Activated naive CD4-positive, alpha-beta T cell treated with anti-CD3 and anti-CD28 coated beads, Interleukin-2, amount 50 U/mL, for 24 hours (primary cell): Measurements from ENCODE around the gene CCDC201.

Experiments used
- H3K27ac Mint-ChIP-seq: one replicate; pipeline ENCODE4 v1.8.0; 2021; ENCODE audit warnings: mild to moderate bottlenecking, mixed read lengths
- H3K27me3 Mint-ChIP-seq: one replicate; pipeline ENCODE4 v1.8.0; 2021; ENCODE audit warnings: mixed read lengths
- H3K36me3 Mint-ChIP-seq: one replicate; pipeline ENCODE4 v1.8.0; 2021; ENCODE audit warnings: mixed read lengths
- H3K4me1 Mint-ChIP-seq: one replicate; pipeline ENCODE4 v1.8.0; 2021; ENCODE audit warnings: mixed read lengths
- H3K4me3 Mint-ChIP-seq: one replicate; pipeline ENCODE4 v1.8.0; 2021; ENCODE audit warnings: mild to moderate bottlenecking, mixed read lengths
- H3K9me3 Mint-ChIP-seq: one replicate; pipeline ENCODE4 v1.8.0; 2021; ENCODE audit warnings: mixed read lengths

The CCDC201 gene, protein sequence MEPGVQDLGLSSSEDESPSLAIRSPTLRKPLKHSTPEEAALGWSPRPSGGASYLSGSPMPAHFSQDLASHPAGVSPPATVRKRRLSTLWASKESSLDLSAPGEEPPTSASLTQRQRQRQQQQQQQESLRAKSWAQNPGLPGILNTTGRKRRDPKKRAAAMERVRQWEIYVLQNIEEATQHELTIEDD

DNA sequence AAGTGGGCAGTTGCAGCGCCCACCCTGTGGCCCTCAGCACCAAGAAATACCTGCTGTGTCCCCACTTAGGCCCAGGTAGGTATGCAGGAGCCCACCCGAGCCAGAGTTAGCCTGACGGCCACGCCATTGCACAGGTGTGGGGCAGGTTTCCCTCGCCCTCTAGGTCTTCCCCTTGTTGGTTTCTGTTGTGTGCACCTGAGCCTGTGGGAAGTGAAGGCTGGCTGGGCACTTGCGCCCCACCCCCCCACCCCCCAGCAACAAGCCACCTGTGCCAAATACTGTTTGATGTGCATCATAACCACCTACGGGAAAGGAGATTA, at the start of gene CCDC201:
Gene CCDC201 (minus strand): TSS at position 48 of the 320 bp plus-strand sequence. CDS start 75 bp downstream, outside the sequence.
- Mint-ChIP-seq H3K36me3 (no peaks in the 10 kb centered on the region), H3K4me3 (no peak within 1 kb of the TSS), H3K9me3 (no peaks in the 10 kb centered on the region), H3K27ac (no peak within 1 kb of the TSS), H3K4me1 (no peaks in the 10 kb centered on the region), H3K27me3 (peaks cover 6% of the 10 kb centered on the region)

DNA sequence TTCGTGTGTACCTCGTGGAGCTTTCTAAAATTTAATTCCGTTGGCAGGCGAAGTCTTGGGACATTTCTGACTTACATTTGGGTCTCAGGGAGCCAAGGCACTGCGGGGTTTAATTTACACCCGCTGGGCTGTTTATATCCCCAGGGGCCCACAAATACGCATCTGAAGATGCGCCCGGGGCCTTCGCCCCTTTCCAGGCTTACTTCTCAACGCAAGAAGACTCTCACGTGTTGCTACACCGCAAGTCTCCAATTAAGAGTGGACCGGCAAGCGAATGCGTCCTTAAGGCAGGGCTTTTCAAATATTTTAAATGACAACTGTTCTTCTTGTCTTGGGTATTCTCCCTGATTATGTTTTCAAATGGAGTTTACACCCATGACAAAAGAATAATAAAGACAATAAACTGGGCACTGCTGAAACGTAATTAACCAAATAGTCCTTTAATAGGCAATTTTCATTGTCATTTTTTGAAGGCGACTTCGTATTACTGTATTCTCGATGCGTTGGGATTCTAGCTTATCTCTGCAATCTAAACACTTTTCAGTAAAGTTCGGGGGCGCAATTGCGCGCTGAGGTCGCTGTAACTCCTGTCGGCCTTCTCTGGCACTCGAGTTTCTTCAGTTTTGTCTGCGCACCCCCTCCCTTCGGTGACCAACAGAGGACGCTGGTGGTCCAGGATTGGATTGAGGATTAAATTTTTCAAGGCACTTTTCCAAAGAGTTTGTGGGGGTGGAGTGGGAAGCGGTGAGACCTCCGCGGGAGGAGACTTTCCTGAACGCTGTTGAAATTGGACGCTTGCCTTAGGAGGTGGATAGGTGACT, 49.0 kb upstream of the CCDC201 start:
- H3K4me3 Mint-ChIP-seq: peak overlapping the region; percentile 51
- H3K4me1 Mint-ChIP-seq: peaks cover 26% of the 10 kb centered on the region
- no peak overlapping the region for H3K27ac Mint-ChIP-seq
- no peaks in the 10 kb centered on the region for H3K9me3 Mint-ChIP-seq
- peaks cover 41% of the 10 kb centered on the region for H3K27me3 Mint-ChIP-seq
- no peaks in the 10 kb centered on the region for H3K36me3 Mint-ChIP-seq

DNA sequence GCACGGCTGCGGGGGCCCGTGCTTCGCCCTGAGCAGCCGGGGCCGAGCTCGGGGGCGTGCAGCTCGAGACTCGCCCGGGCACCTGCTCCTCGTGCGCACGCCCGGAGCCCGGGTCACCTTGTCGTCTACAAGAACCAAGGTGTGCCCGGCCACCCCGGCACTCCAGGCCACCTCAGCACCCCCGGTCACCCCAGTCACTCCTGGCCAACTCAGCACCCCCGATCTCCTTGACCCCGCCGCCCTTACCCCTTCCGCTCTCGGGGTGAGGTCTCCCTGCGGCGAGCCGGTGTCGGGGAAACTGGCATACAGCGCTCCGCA, 48.5 kb upstream of the CCDC201 start:
- H3K9me3 Mint-ChIP-seq: no peaks in the 10 kb centered on the region
- peaks cover 44% of the 10 kb centered on the region for H3K27me3 Mint-ChIP-seq
- H3K27ac Mint-ChIP-seq: no peak overlapping the region
- H3K36me3 Mint-ChIP-seq: no peaks in the 10 kb centered on the region
- no peak overlapping the region for H3K4me3 Mint-ChIP-seq
- peaks cover 26% of the 10 kb centered on the region for H3K4me1 Mint-ChIP-seq

DNA sequence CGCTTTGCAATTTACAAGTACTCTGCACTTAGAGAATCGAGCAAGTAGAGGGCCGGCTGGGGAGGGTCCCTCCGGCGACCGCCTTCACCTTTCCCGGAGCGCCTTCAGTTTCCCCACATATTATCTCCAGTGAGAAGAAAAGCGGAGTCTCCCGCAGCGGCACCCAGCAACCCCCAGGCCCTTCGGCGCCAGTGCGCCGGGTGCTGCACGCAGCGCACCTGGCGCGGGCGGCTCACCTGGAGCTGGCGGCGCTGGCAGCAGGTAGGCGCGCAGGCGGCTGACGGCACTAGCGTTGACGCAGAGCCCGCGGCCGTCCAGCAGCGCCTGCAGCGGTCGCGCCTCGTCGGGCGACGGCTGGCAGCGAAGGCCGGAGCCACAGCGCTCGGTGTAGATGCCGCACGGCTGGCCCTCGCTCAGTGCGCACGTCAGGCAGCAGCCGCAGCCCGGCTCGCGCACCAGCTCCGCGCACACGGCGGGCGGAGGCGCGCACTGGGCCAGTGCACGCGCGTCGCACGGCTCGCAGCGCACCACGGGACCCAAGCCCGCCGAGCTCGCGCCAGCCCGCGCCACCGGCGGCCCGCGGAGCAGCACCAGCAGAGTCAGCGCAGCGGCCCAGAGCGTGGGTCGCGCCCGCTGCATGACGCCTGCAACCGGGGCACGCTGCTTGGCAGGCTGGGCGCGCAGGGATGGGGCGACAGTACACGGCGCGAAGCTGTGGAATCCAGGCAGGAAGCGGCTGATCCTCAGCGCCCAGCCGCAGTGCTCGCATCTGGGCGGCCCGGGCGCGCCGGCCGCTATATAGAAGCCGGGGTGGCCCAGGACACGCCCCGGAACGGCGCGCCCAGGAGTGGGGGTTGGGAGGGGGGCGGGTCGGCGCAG, 47.9 kb upstream of the CCDC201 start, which contains the start of gene IGFBP3:
Gene IGFBP3 (minus strand): TSS at position 771 of the 879 bp plus-strand sequence. CDS start 132 bp downstream, at position 639.
- Mint-ChIP-seq H3K27ac (no peak within 1 kb of the TSS), H3K27me3 (peaks cover 47% of the 10 kb centered on the region), H3K36me3 (no peaks in the 10 kb centered on the region), H3K4me3 (peak within 1 kb of the TSS; percentile 54), H3K9me3 (no peaks in the 10 kb centered on the region), H3K4me1 (peaks cover 26% of the 10 kb centered on the region)

DNA sequence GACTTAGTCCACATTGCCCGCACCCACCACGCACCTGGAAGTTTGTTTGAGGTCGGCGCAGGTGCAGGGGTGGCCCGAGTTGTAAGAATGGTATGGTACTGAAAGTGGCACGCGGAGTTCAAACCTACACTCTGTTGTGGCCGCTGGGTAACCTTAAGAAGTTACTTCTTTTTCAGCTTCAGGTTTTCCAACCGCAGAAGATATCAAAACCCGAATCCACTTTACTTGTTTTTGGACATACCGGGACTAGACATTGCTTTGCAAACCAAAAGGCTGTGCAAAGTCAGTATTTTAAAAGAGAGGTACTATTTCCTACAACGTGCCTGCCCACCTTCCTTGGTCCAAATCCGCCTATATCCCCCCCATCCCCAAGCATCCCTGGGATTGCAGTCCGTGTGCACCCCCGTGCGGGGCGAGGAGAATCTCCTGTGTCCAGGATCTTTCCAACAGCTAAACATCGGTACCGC, 47.1 kb upstream of the CCDC201 start:
- Mint-ChIP-seq H3K4me1 (peaks cover 26% of the 10 kb centered on the region), H3K27me3 (peaks cover 46% of the 10 kb centered on the region), H3K36me3 (no peaks in the 10 kb centered on the region), H3K4me3 (peak overlapping the region; percentile 54), H3K9me3 (no peaks in the 10 kb centered on the region), H3K27ac (no peak overlapping the region)

DNA sequence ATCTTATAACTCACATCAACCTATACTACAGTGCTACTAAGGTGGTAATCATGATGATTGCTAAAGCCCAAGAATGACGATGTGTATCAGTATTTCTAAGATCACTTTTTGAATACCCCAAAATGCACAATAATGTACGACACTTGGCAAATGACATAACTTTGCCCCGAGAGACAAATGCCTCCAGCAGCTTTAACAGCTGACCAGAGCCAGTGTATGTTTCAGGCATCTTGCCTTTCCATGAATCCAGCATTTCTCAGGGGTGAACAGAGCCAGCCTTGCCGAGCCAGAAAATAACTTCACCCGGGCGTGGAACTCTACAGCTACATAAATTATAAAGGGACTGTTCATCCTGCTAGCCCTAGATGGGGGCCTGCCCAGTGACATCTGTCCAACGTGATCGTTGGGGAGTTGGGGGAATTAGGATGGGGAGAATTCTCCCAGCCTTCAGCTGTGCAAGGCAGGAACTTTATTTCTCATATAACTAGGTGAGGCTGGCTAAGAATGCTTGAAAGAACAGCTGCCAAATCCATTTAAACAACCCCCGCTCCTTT, 46.4 kb upstream of the CCDC201 start:
- H3K4me3 Mint-ChIP-seq: no peak overlapping the region
- H3K4me1 Mint-ChIP-seq: peaks cover 26% of the 10 kb centered on the region
- H3K36me3 Mint-ChIP-seq: no peaks in the 10 kb centered on the region
- no peak overlapping the region for H3K27ac Mint-ChIP-seq
- no peaks in the 10 kb centered on the region for H3K9me3 Mint-ChIP-seq
- peaks cover 43% of the 10 kb centered on the region for H3K27me3 Mint-ChIP-seq

DNA sequence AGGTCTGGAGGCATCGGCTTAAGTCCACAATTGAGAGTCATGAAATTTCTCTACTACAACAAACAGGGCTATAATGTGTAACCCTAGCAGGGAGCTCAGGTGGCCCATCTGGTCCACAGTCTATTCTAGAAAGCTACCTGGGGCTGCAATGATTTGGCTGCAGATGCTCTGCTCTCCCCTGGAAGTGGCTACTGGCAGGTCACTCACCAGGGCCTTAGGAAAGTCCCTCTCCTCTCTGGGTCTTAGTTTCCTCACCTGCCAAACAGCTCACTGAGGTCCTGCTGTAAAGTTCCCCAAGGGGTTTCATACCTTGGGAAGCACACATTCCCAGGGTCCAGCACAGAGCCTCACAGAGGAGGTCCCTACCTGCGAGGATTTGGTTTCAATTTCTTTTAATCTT, 45.7 kb upstream of the CCDC201 start:
- no peak overlapping the region for H3K27ac Mint-ChIP-seq
- peaks cover 40% of the 10 kb centered on the region for H3K27me3 Mint-ChIP-seq
- no peaks in the 10 kb centered on the region for H3K9me3 Mint-ChIP-seq
- H3K4me3 Mint-ChIP-seq: no peak overlapping the region
- H3K4me1 Mint-ChIP-seq: peaks cover 26% of the 10 kb centered on the region
- H3K36me3 Mint-ChIP-seq: no peaks in the 10 kb centered on the region

DNA sequence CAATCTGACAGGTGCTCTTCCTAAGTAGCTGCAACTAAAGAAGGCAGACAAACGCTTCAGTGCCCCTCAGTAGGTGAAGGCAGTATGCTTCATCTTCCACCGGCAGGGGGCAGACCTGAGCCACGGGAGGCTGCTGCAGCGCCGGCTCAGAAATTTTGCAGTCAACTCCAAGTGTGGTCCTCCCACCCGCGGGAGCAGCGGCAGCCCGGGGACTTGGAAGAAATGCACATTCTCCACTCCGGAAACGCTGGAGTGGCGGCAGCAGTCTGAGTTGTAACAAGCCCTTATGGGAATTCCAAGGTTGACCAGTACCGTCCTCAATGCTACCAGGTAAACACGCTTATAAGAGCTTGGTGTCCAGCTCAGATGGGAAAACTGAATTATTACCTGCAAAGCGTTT, 44.8 kb upstream of the CCDC201 start:
- no peak overlapping the region for H3K4me3 Mint-ChIP-seq
- H3K36me3 Mint-ChIP-seq: no peaks in the 10 kb centered on the region
- no peak overlapping the region for H3K27ac Mint-ChIP-seq
- H3K9me3 Mint-ChIP-seq: no peaks in the 10 kb centered on the region
- H3K27me3 Mint-ChIP-seq: peaks cover 33% of the 10 kb centered on the region
- peaks cover 19% of the 10 kb centered on the region for H3K4me1 Mint-ChIP-seq

DNA sequence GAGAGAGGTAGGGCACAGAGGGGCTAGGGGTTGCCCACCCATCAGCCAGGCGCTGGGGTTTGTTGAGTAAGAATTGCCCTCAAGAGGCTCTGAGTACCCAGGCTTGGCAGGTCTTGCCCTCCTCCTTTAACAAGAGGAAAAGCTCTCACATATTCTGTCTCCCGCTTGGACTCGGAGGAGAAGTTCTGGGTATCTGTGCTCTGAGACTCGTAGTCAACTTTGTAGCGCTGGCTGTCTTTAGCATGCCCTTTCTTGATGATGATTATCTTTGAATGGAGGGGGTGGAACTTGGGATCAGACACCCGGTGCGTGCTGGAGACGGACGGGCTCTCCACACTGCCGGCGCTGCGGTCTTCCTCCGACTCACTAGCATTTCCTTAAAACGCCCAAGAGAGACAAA, 44.2 kb upstream of the CCDC201 start:
- Mint-ChIP-seq H3K4me3 (no peak overlapping the region), H3K9me3 (no peaks in the 10 kb centered on the region), H3K27me3 (peaks cover 33% of the 10 kb centered on the region), H3K4me1 (peaks cover 13% of the 10 kb centered on the region), H3K27ac (no peak overlapping the region), H3K36me3 (no peaks in the 10 kb centered on the region)

DNA sequence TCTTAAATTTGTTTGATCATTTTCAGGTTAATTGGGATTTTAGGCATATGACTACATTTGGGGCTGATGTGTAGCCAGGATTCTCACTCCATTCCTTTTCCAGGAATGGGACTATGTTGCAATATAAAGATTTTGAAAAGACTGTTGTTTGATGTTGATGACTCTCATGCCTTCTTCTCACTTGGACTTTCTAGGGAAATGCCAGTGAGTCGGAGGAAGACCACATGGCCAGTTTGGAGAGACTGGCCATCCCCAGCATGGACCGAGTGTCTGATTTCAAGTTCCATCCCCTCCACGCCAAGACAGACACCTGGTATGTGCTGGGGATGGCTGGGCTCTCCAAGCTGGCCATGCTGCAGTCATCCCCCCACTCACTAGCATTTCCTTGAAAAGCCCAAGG, 42.7 kb upstream of the CCDC201 start:
- Mint-ChIP-seq H3K9me3 (no peaks in the 10 kb centered on the region), H3K27me3 (peaks cover 32% of the 10 kb centered on the region), H3K4me3 (no peak overlapping the region), H3K36me3 (no peaks in the 10 kb centered on the region), H3K4me1 (peaks cover 7% of the 10 kb centered on the region), H3K27ac (no peak overlapping the region)

DNA sequence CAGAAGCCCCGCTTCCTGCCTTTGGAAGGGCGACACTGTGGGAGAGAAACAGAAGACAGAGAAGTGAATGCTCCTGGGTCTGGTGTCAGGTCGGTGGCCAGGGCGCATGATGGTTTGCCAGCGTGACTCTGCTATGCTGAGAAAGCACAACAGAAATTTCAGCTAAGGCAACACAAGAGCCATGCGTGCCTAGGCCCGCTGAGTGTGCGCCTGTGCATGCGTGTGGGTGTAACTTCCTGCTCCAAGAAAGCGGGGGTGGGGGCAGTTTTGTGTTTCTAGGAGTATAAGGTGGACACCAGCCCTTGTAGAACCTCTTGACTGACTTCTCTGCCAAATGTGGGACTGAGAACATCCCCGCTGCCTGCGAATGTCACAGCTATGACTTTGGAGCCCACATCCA, 42.0 kb upstream of the CCDC201 start:
- Mint-ChIP-seq H3K4me3 (no peak overlapping the region), H3K27ac (peak overlapping the region; percentile 59), H3K36me3 (no peaks in the 10 kb centered on the region), H3K27me3 (peaks cover 27% of the 10 kb centered on the region), H3K4me1 (peaks cover 1% of the 10 kb centered on the region), H3K9me3 (no peaks in the 10 kb centered on the region)

DNA sequence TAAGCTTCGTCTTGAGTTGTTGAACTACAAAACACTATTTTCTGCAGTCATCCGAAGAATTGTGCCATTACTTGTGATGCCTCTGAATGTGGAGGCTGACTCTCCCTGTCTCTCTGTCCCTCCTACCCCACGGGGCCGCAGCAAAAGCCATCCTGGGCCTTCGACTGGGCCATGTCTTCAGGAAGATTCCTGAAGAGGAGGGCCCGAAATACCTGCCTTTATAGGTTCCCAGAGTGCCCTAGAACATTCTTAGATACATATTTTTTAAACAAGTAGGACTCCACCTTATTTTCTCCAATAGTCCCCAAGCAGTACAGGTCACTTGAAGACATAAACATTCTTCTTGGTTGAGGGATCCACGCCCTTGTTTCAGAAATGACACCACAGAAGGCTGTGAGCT, 40.1 kb upstream of the CCDC201 start:
- no peak overlapping the region for H3K4me3 Mint-ChIP-seq
- H3K36me3 Mint-ChIP-seq: no peaks in the 10 kb centered on the region
- H3K27me3 Mint-ChIP-seq: peaks cover 23% of the 10 kb centered on the region
- H3K4me1 Mint-ChIP-seq: no peaks in the 10 kb centered on the region
- no peak overlapping the region for H3K27ac Mint-ChIP-seq
- H3K9me3 Mint-ChIP-seq: no peaks in the 10 kb centered on the region

DNA sequence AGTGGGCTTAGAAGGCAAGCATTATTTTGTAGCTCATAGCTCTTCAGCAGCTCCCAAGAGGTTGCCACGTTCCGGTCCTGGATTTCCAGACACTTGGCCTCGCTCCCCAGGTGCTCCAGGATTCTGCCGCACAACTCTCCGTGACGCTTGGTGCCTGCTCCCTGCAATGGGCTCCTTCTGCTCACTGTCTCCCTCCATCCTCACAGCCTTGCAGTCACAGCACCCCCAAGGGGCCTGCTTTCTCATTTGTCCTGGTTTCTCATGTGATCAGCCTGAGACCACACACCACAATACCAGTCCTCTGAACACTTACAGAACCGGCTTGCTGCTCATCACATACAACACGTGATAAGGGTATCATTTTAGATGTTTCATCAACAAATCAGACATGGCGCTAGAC, 38.4 kb upstream of the CCDC201 start:
- H3K4me1 Mint-ChIP-seq: no peaks in the 10 kb centered on the region
- H3K9me3 Mint-ChIP-seq: peaks cover 2% of the 10 kb centered on the region
- H3K27ac Mint-ChIP-seq: no peak overlapping the region
- H3K27me3 Mint-ChIP-seq: peaks cover 16% of the 10 kb centered on the region
- no peak overlapping the region for H3K4me3 Mint-ChIP-seq
- H3K36me3 Mint-ChIP-seq: no peaks in the 10 kb centered on the region

DNA sequence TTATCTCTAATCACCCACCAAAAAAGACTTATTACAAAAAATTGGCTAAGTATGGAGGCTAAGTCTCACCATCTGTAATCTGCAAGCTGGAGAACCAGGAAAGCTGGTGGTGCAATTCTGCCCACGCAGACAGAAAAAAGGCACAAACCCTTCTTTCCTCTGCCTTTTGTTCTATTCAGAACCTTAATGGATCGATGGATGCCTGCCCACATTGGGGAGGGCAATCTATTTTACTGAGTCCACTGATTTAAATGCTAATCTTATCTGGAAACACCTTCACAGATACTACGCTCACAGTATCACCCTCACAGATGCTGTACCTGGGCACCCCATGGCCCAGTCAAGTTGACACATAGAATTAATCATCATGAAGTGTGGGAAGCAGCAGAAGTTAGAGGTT, 38.0 kb upstream of the CCDC201 start:
- no peaks in the 10 kb centered on the region for H3K4me1 Mint-ChIP-seq
- H3K4me3 Mint-ChIP-seq: no peak overlapping the region
- peaks cover 5% of the 10 kb centered on the region for H3K9me3 Mint-ChIP-seq
- no peak overlapping the region for H3K27ac Mint-ChIP-seq
- no peaks in the 10 kb centered on the region for H3K36me3 Mint-ChIP-seq
- H3K27me3 Mint-ChIP-seq: peaks cover 13% of the 10 kb centered on the region

DNA sequence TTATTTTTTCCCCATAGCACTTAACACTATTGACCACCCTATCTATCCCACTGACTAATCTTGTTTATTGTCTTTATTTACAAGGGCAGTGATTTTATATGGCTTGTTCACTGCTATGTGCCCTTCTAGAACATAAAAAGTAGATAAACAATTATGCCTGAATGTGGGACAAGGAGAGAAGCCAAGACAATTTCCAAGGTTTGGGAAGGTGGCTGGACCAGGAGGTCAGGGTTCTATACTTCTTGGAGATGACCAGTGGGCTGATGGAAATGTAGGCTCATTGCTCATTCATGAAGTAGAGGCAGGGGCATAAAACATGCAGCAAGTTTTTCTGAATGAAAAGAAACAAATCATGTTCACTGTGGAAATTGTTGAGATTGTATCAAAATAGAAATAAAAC, 36.7 kb upstream of the CCDC201 start:
- no peaks in the 10 kb centered on the region for H3K4me1 Mint-ChIP-seq
- H3K36me3 Mint-ChIP-seq: no peaks in the 10 kb centered on the region
- peaks cover 8% of the 10 kb centered on the region for H3K27me3 Mint-ChIP-seq
- H3K9me3 Mint-ChIP-seq: peaks cover 5% of the 10 kb centered on the region
- H3K4me3 Mint-ChIP-seq: no peak overlapping the region
- H3K27ac Mint-ChIP-seq: no peak overlapping the region
